ENCODE measurements around the gene LAYN. TPM values are rescaled to one million over a fixed set of nuclear protein-coding genes. Genes with fewer than 3 reads are reported as not detected.

LAYN gene
- total RNA-seq, 1 donor from 2014 or later, result 7.5 TPM

GRCh38 chr11:111537336-111537860, 3.1 kb upstream of the LAYN start:
- Mint-ChIP-seq H3K36me3 (ENCODE audit: low read depth) (peaks cover 11% of the 10 kb centered on the region), H3K4me1 (ENCODE audit: low read depth) (peaks cover 45% of the 10 kb centered on the region), H3K27ac (no peak overlapping the region), H3K9me3 (peaks cover 6% of the 10 kb centered on the region), H3K27me3 (ENCODE audit: insufficient read depth) (peaks cover 39% of the 10 kb centered on the region), H3K4me3 (no peak overlapping the region)
- DNase-seq (ENCODE audit: low spot score), result no peak
- intact Hi-C loops (cut with micrococcal nuclease), result loop anchor here (10.0 kb wide), 2 partner anchors 1083 to 1193 kb away; no protein-coding TSS in a partner anchor

- H3K9me3 Mint-ChIP-seq, result peaks cover 6% of the 10 kb centered on the region
- peaks cover 50% of the 10 kb centered on the region for H3K27me3 Mint-ChIP-seq (ENCODE audit: insufficient read depth)
- H3K4me3 Mint-ChIP-seq, result peak overlapping the region; percentile 38
- peak overlapping the region; percentile 84 for H3K27ac Mint-ChIP-seq
- no peak for DNase-seq (ENCODE audit: low spot score)
- intact Hi-C loops (cut with micrococcal nuclease), result loop anchor here (1.0 to 10.0 kb wide), 5 partner anchors 7 to 1194 kb away; partner anchors contain the start of gene BTG4
- peaks cover 48% of the 10 kb centered on the region for H3K4me1 Mint-ChIP-seq (ENCODE audit: low read depth)
- peaks cover 11% of the 10 kb centered on the region for H3K36me3 Mint-ChIP-seq (ENCODE audit: low read depth)
These were observed 2.0 kb upstream of the LAYN start for GRCh38 chr11:111538407-111539114.

GRCh38 chr11:111539426-111540113, 950 bp upstream of the LAYN start:
- H3K27me3 Mint-ChIP-seq (ENCODE audit: insufficient read depth), result peaks cover 56% of the 10 kb centered on the region
- DNase-seq (ENCODE audit: low spot score), result no peak
- intact Hi-C loops (cut with micrococcal nuclease), result loop anchor here (1.0 to 10.0 kb wide), 5 partner anchors 8 to 1195 kb away; partner anchors contain the start of gene BTG4
- H3K4me3 Mint-ChIP-seq, result peak overlapping the region; percentile 65
- H3K36me3 Mint-ChIP-seq (ENCODE audit: low read depth), result peaks cover 14% of the 10 kb centered on the region
- H3K4me1 Mint-ChIP-seq (ENCODE audit: low read depth), result peaks cover 48% of the 10 kb centered on the region
- H3K9me3 Mint-ChIP-seq, result peaks cover 6% of the 10 kb centered on the region
- peak overlapping the region; percentile 84 for H3K27ac Mint-ChIP-seq

- peaks cover 48% of the 10 kb centered on the region for H3K4me1 Mint-ChIP-seq (ENCODE audit: low read depth)
- peaks cover 6% of the 10 kb centered on the region for H3K9me3 Mint-ChIP-seq
- H3K36me3 Mint-ChIP-seq (ENCODE audit: low read depth), result peaks cover 14% of the 10 kb centered on the region
- intact Hi-C loops (cut with micrococcal nuclease), result no loop called here
- peaks cover 49% of the 10 kb centered on the region for H3K27me3 Mint-ChIP-seq (ENCODE audit: insufficient read depth)
- no peak overlapping the region for H3K27ac Mint-ChIP-seq
- no peak for DNase-seq (ENCODE audit: low spot score)
- peak overlapping the region; percentile 77 for H3K4me3 Mint-ChIP-seq
These were observed 375 bp downstream of the LAYN start for GRCh38 chr11:111540937-111541253.

GRCh38 chr11:111541254-111542061, 938 bp downstream of the LAYN start:
- Mint-ChIP-seq H3K27me3 (ENCODE audit: insufficient read depth) (peaks cover 46% of the 10 kb centered on the region), H3K4me1 (ENCODE audit: low read depth) (peaks cover 47% of the 10 kb centered on the region), H3K4me3 (peak overlapping the region; percentile 77), H3K27ac (peak overlapping the region; percentile 11), H3K36me3 (ENCODE audit: low read depth) (peaks cover 14% of the 10 kb centered on the region), H3K9me3 (peaks cover 6% of the 10 kb centered on the region)
- intact Hi-C loops (cut with micrococcal nuclease), result no loop called here
- DNase-seq (ENCODE audit: low spot score), result no peak

GRCh38 chr11:111542606-111543275, 2.2 kb downstream of the LAYN start:
- Mint-ChIP-seq H3K4me1 (ENCODE audit: low read depth) (peaks cover 34% of the 10 kb centered on the region), H3K36me3 (ENCODE audit: low read depth) (peaks cover 14% of the 10 kb centered on the region), H3K4me3 (peak overlapping the region; percentile 77), H3K27me3 (ENCODE audit: insufficient read depth) (peaks cover 38% of the 10 kb centered on the region), H3K9me3 (peaks cover 6% of the 10 kb centered on the region), H3K27ac (no peak overlapping the region)
- intact Hi-C loops (cut with micrococcal nuclease), result no loop called here
- DNase-seq (ENCODE audit: low spot score), result no peak

- Mint-ChIP-seq H3K36me3 (ENCODE audit: low read depth) (peaks cover 5% of the 10 kb centered on the region), H3K4me1 (ENCODE audit: low read depth) (no peaks in the 10 kb centered on the region), H3K4me3 (no peak overlapping the region)
These were observed 8.0 kb downstream of the LAYN start for GRCh38 chr11:111548525-111548924.

GRCh38 chr11:111549196-111549868, 8.8 kb downstream of the LAYN start:
- no peaks in the 10 kb centered on the region for H3K9me3 Mint-ChIP-seq
- peaks cover 13% of the 10 kb centered on the region for H3K27me3 Mint-ChIP-seq (ENCODE audit: insufficient read depth)
- intact Hi-C loops (cut with micrococcal nuclease), result no loop called here
- H3K36me3 Mint-ChIP-seq (ENCODE audit: low read depth), result peaks cover 5% of the 10 kb centered on the region
- H3K27ac Mint-ChIP-seq, result no peak overlapping the region
- DNase-seq (ENCODE audit: low spot score), result no peak
- H3K4me3 Mint-ChIP-seq, result no peak overlapping the region
- no peaks in the 10 kb centered on the region for H3K4me1 Mint-ChIP-seq (ENCODE audit: low read depth)

More at GRCh38 chr11:111548525-111548924, 8.0 kb downstream of the LAYN start:
- DNase-seq (ENCODE audit: low spot score), result no peak
- H3K9me3 Mint-ChIP-seq, result no peaks in the 10 kb centered on the region
- H3K27me3 Mint-ChIP-seq (ENCODE audit: insufficient read depth), result peaks cover 17% of the 10 kb centered on the region
- no peak overlapping the region for H3K27ac Mint-ChIP-seq
- intact Hi-C loops (cut with micrococcal nuclease), result no loop called here

- Mint-ChIP-seq H3K4me1 (ENCODE audit: low read depth) (no peaks in the 10 kb centered on the region), H3K9me3 (no peaks in the 10 kb centered on the region), H3K36me3 (ENCODE audit: low read depth) (peaks cover 2% of the 10 kb centered on the region), H3K27ac (no peak overlapping the region), H3K27me3 (ENCODE audit: insufficient read depth) (peaks cover 10% of the 10 kb centered on the region), H3K4me3 (no peak overlapping the region)
- intact Hi-C loops (cut with micrococcal nuclease), result no loop called here
- DNase-seq (ENCODE audit: low spot score), result no peak
These were observed 9.3 kb downstream of the LAYN start for GRCh38 chr11:111549869-111550203.

- intact Hi-C loops (cut with micrococcal nuclease), result no loop called here
- H3K36me3 Mint-ChIP-seq (ENCODE audit: low read depth), result peaks cover 5% of the 10 kb centered on the region
These were observed 9.7 kb downstream of the LAYN start for GRCh38 chr11:111550258-111550657.

GRCh38 chr11:111554532-111554931, 14.0 kb downstream of the LAYN start:
- Mint-ChIP-seq H3K4me3 (no peak overlapping the region), H3K27ac (no peak overlapping the region), H3K9me3 (no peaks in the 10 kb centered on the region), H3K36me3 (ENCODE audit: low read depth) (peaks cover 7% of the 10 kb centered on the region), H3K4me1 (ENCODE audit: low read depth) (no peaks in the 10 kb centered on the region), H3K27me3 (ENCODE audit: insufficient read depth) (peaks cover 5% of the 10 kb centered on the region)
- DNase-seq (ENCODE audit: low spot score), result no peak
- intact Hi-C loops (cut with micrococcal nuclease), result no loop called here

More at GRCh38 chr11:111550258-111550657, 9.7 kb downstream of the LAYN start:
- Mint-ChIP-seq H3K9me3 (no peaks in the 10 kb centered on the region), H3K27ac (no peak overlapping the region), H3K27me3 (ENCODE audit: insufficient read depth) (peaks cover 10% of the 10 kb centered on the region), H3K4me1 (ENCODE audit: low read depth) (no peaks in the 10 kb centered on the region), H3K4me3 (no peak overlapping the region)
- no peak for DNase-seq (ENCODE audit: low spot score)

GRCh38 chr11:111555255-111555654, 14.7 kb downstream of the LAYN start:
- Mint-ChIP-seq H3K9me3 (no peaks in the 10 kb centered on the region), H3K36me3 (ENCODE audit: low read depth) (peaks cover 7% of the 10 kb centered on the region), H3K4me3 (no peak overlapping the region), H3K27me3 (ENCODE audit: insufficient read depth) (peaks cover 2% of the 10 kb centered on the region), H3K27ac (no peak overlapping the region), H3K4me1 (ENCODE audit: low read depth) (no peaks in the 10 kb centered on the region)
- no peak for DNase-seq (ENCODE audit: low spot score)
- intact Hi-C loops (cut with micrococcal nuclease), result no loop called here

Data from activated T-helper 1 cell treated with anti-CD3 and anti-CD28 coated beads, Interleukin-12 subunit alpha, Interleukin-12 subunit beta, Interleukin-2, Interleukin-4 antibody, amounts not matched to agents 30 ng/mL and 10 ng/mL and 1 ng/mL, durations not matched to agents 14 hours and 24 hours and 36 hours (primary cell).